H1 (cell line): Measurements from ENCODE around the gene UPF1. TPM values are rescaled to one million over a fixed set of nuclear protein-coding genes. Genes with fewer than 3 reads are reported as not detected.

Source experiments
- CTCF ChIA-PET: fragments of 300-600 bp; sonication (Branson Sonifier 250); formaldehyde crosslinking; loops from one replicate; lab custom pipeline; 2021; ENCODE audit not compliant: partially characterized antibody; lab: Charles Lee
- POLR2A ChIA-PET: fragments of 300-600 bp; sonication (Branson Sonifier 250); formaldehyde crosslinking; loops from one replicate; lab custom pipeline; 2021; ENCODE audit warnings: inconsistent platforms; ENCODE audit not compliant: partially characterized antibody; lab: Charles Lee
- DNase-seq, 2 experiments: peaks; one replicate each; pipeline versions ENCODE4 v3.0.0 to v3.0.0-alpha.2; 2010 to 2022; ENCODE audit warnings: low spot score in 2 of 2, low read depth in 1 of 2, mixed read lengths in 1 of 2
- FAIRE-seq: peaks from 2 replicates; lab custom pipeline; 2011; peaks lifted over from hg19 to GRCh38; lab: Jason Lieb, UNC
- H2AFZ ChIP-seq: 2 replicates; pipeline ENCODE4 v1.8.1; 2012; ENCODE audit warnings: low read length, inconsistent platforms
- H2AK5ac ChIP-seq: 2 replicates; pipeline ENCODE4 v1.6.1; 2013; ENCODE audit warnings: low read depth, low read length
- H2BK120ac ChIP-seq: replicated peaks from 2 replicates; pipeline ENCODE3; 2013; ENCODE audit warnings: low read depth, low read length, inconsistent platforms
- H2BK12ac ChIP-seq: 2 replicates; pipeline ENCODE4 v1.6.1; 2013; ENCODE audit warnings: low read depth, low read length
- H2BK15ac ChIP-seq: 2 replicates; pipeline ENCODE4 v1.6.1; 2013; ENCODE audit warnings: low read length
- H2BK20ac ChIP-seq: 2 replicates; pipeline ENCODE4 v1.6.1; 2013; ENCODE audit warnings: low read length
- H2BK5ac ChIP-seq: 2 replicates; pipeline ENCODE4 v1.6.1; 2013; ENCODE audit warnings: low read depth, low read length
- H3K14ac ChIP-seq: 2 replicates; pipeline ENCODE4 v1.6.1; 2013; ENCODE audit warnings: inconsistent platforms; ENCODE audit not compliant: insufficient read length
- H3K18ac ChIP-seq: 2 replicates; pipeline ENCODE4 v1.6.1; 2013; ENCODE audit warnings: low read length; ENCODE audit errors: extremely low read depth
- H3K23ac ChIP-seq: 2 replicates; pipeline ENCODE4 v1.6.1; 2013; ENCODE audit warnings: inconsistent platforms; ENCODE audit not compliant: insufficient read length
- H3K23me2 ChIP-seq: 2 replicates; pipeline ENCODE4 v1.6.1; 2013; ENCODE audit warnings: low read depth, low read length
- H3K27ac ChIP-seq: 2 replicates; pipeline ENCODE4 v1.6.1; 2011; ENCODE audit warnings: low read depth, low read length, inconsistent platforms
- H3K27me3 ChIP-seq, 4 experiments: replicated peaks in 1 of 4; 1 replicate in 1 of 4; 2 replicates in 3 of 4; pipeline versions ENCODE4 v1.6.1 to v1.8.1; 2011 to 2013; ENCODE audit warnings: low read length in 3 of 4, mild to moderate bottlenecking in 3 of 4, inconsistent platforms in 2 of 4, mixed read lengths in 2 of 4, moderate library complexity in 1 of 4; ENCODE audit not compliant: control insufficient read depth in 3 of 4, insufficient read depth in 3 of 4; ENCODE audit errors: extremely low read depth in 1 of 4
- H3K36me3 ChIP-seq, 4 experiments: 2 replicates each; pipeline versions ENCODE4 v1.6.1 to v1.8.1; 2011 to 2013; ENCODE audit warnings: mild to moderate bottlenecking in 4 of 4, low read length in 3 of 4, moderate library complexity in 2 of 4, control low read depth in 1 of 4, inconsistent platforms in 1 of 4; ENCODE audit not compliant: insufficient read depth in 4 of 4, control insufficient read depth in 2 of 4
- H3K4ac ChIP-seq: replicated peaks from 2 replicates; pipeline ENCODE3; 2013; ENCODE audit warnings: low read length, low read depth, mixed read lengths, inconsistent platforms; ENCODE audit not compliant: insufficient read length
- H3K4me1 ChIP-seq, 4 experiments: replicated peaks in 1 of 4; 1 replicate in 1 of 4; 2 replicates in 3 of 4; pipeline versions ENCODE4 v1.6.1 to v1.8.1; 2011 to 2013; ENCODE audit warnings: low read length in 3 of 4, inconsistent platforms in 2 of 4, mixed read lengths in 1 of 4; ENCODE audit not compliant: insufficient read depth in 4 of 4, control insufficient read depth in 3 of 4
- H3K4me2 ChIP-seq, 2 experiments: 2 replicates each; pipeline versions ENCODE4 v1.6.1 to v1.8.1; 2011 to 2013; ENCODE audit warnings: low read depth in 2 of 2, low read length in 2 of 2, control low read depth in 1 of 2, inconsistent platforms in 1 of 2, mild to moderate bottlenecking in 1 of 2; ENCODE audit not compliant: insufficient read depth in 1 of 2
- H3K4me3 ChIP-seq, 4 experiments: fragments of 200-600, 300-600 bp in 1 of 4; sonication (generic), shearing (Covaris generic), sonication (Bioruptor Twin) in 1 of 4; 2 replicates each; pipeline versions ENCODE4 v1.5.1 to v1.8.1; 2011 to 2016; ENCODE audit warnings: low read length in 4 of 4, low read depth in 3 of 4, control low read depth in 2 of 4, inconsistent platforms in 2 of 4, mild to moderate bottlenecking in 2 of 4, mixed read lengths in 1 of 4, moderate library complexity in 1 of 4; ENCODE audit not compliant: insufficient read depth in 2 of 4; ENCODE audit errors: extremely low read depth in 1 of 4
- H3K56ac ChIP-seq: replicated peaks from 2 replicates; pipeline ENCODE3; 2013; ENCODE audit warnings: low read depth, mild to moderate bottlenecking, mixed read lengths, low read length, inconsistent platforms; ENCODE audit not compliant: insufficient read length
- H3K79me1 ChIP-seq: 2 replicates; pipeline ENCODE4 v1.6.1; 2013; ENCODE audit warnings: low read depth, low read length, control low read depth
- H3K79me2 ChIP-seq, 2 experiments: 2 replicates each; pipeline versions ENCODE4 v1.6.1 to v1.8.1; 2012 to 2013; ENCODE audit warnings: low read length in 2 of 2, mild to moderate bottlenecking in 2 of 2, inconsistent platforms in 1 of 2; ENCODE audit not compliant: insufficient read depth in 2 of 2, control insufficient read depth in 1 of 2
- H3K9ac ChIP-seq, 4 experiments: replicated peaks in 1 of 4; 1 replicate in 1 of 4; 2 replicates in 3 of 4; pipeline versions ENCODE4 v1.6.1 to v1.8.1; 2011 to 2013; ENCODE audit warnings: low read depth in 3 of 4, low read length in 3 of 4, control low read depth in 2 of 4, mild to moderate bottlenecking in 2 of 4, moderate library complexity in 2 of 4, inconsistent platforms in 1 of 4; ENCODE audit errors: extremely low read depth in 1 of 4
- H3K9me3 ChIP-seq, 2 experiments: 2 replicates each; pipeline versions ENCODE4 v1.6.1 to v1.8.1; 2012 to 2013; ENCODE audit warnings: mild to moderate bottlenecking in 2 of 2, moderate library complexity in 2 of 2, control low read depth in 1 of 2, inconsistent platforms in 1 of 2, low read depth in 1 of 2, low read length in 1 of 2, mixed read lengths in 1 of 2; ENCODE audit not compliant: insufficient read depth in 2 of 2
- H4K20me1 ChIP-seq, 2 experiments: replicated peaks in 1 of 2; 2 replicates each; pipeline versions ENCODE3 to v1.8.1; 2011 to 2013; ENCODE audit warnings: inconsistent platforms in 2 of 2, low read length in 2 of 2, mild to moderate bottlenecking in 1 of 2; ENCODE audit not compliant: insufficient read depth in 2 of 2, control insufficient read depth in 1 of 2
- H4K5ac ChIP-seq: 2 replicates; pipeline ENCODE4 v1.6.1; 2013; ENCODE audit warnings: low read length, low read depth, mixed read lengths, inconsistent platforms; ENCODE audit not compliant: insufficient read length
- H4K8ac ChIP-seq: 2 replicates; pipeline ENCODE4 v1.8.0; 2013; ENCODE audit warnings: mild to moderate bottlenecking, moderate library complexity, low read length, inconsistent platforms; ENCODE audit not compliant: insufficient read depth; ENCODE audit errors: extremely low read depth
- H4K91ac ChIP-seq: replicated peaks from 2 replicates; pipeline ENCODE3; 2013; ENCODE audit warnings: low read length, mixed read lengths, inconsistent platforms; ENCODE audit not compliant: insufficient read length
- CREB1 ChIP-seq: IDR thresholded peaks from 2 replicates; pipeline ENCODE4 v1.6.1; 2012; ENCODE audit warnings: inconsistent platforms
- JUN ChIP-seq: IDR thresholded peaks from 2 replicates; pipeline ENCODE4 v1.6.1; 2011; ENCODE audit warnings: low read depth, mild to moderate bottlenecking, improper control_type of control experiment, low read length
- MAX ChIP-seq: IDR thresholded peaks from 2 replicates; pipeline ENCODE4 v1.6.1; 2012; ENCODE audit warnings: inconsistent platforms
- SIX5 ChIP-seq: IDR thresholded peaks from 2 replicates; pipeline ENCODE4 v1.6.1; 2011; ENCODE audit warnings: mild to moderate bottlenecking, low read depth, low read length
- SP1 ChIP-seq: IDR thresholded peaks from 2 replicates; pipeline ENCODE4 v1.6.1; 2011; ENCODE audit warnings: low read depth, low read length
- WGBS, 2 experiments: shearing (Covaris generic) in 1 of 2; methylation state at CpG; one replicate each; pipeline versions ENCODE4 v1.1.6 to v1.1.7; 2013 to 2015; ENCODE audit warnings: low lambda C conversion rate in 2 of 2, mixed read lengths in 2 of 2, inconsistent platforms in 1 of 2, low coverage in 1 of 2, missing lambda C conversion rate in 1 of 2; ENCODE audit not compliant: insufficient replicate concordance in 2 of 2, insufficient coverage in 1 of 2, insufficient read length in 1 of 2; ENCODE audit errors: extremely low coverage in 1 of 2, missing lambda C conversion rate in 1 of 2; 5-methylcytosine and 5-hydroxymethylcytosine counted together
- polyA plus RNA-seq, 7 experiments: library from polyadenylated mRNA; depleted of rRNA in 3 of 7; stranded (reverse) in 5 of 7; unstranded in 2 of 7; fragments of >200 nt in 5 of 7; fragments of 200-250 nt in 2 of 7; gene quantifications; 1 replicate in 5 of 7; 2 replicates in 1 of 7; 4 replicates in 1 of 7; pipeline versions ENCODE4 v1.2.1 to v1.2.3, GENCODE V29; 2011 to 2013; ENCODE audit warnings: missing spikeins in 2 of 7, mixed read lengths in 2 of 7
- total RNA-seq: library from RNA; stranded (reverse); fragmentation: NEBNext Ultra II Directional; extraction: Animal tissue kit (Norgen Biotek cat#: 25700); gene quantifications from 2 replicates; pipeline ENCODE4 v1.2.1, GENCODE V29; 2021

UPF1 gene
- total and polyA plus RNA-seq, 2 of the 8 experiments (the other 6 are each of a cell fraction or from before 2014, with no cell fraction given), result 46.4 to 62.0 TPM

DNA sequence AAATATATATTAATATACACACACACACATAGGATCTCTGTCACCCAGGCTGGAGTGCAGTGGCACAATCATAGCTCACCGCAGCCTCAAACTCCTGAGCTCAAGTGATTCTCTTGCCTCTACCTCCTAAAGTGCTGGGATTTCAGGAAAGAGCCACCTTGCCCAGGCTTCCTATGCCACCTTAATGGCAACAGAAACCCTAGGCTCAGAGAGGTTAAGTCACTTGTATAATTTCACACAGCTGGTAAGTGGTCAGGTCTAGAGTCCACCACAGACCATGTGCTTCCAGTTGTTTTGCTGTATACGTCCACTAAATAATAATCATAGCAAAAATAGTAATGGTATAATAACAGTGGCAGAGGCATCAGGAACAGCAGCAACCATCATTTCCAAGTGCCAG, 1.3 kb upstream of the UPF1 start:
- Histone ChIP-seq H3K4me3 (no peak overlapping the region), H3K18ac (no peak overlapping the region), H3K4me1 (peaks cover 3 to 15% (median 10%) of the 10 kb centered on the region in 4 experiments), H2AK5ac (no peak overlapping the region), H3K23ac (no peak overlapping the region), H3K27ac (no peak overlapping the region), H3K79me2 (peaks cover 20 to 32% of the 10 kb centered on the region in 2 experiments), H3K23me2 (peaks cover 11% of the 10 kb centered on the region), H4K20me1 (peaks cover 21 to 26% of the 10 kb centered on the region in 2 experiments), H3K27me3 (peaks cover 0 to 6% (median 0%) of the 10 kb centered on the region in 4 experiments; a peak in 2 of 7 replicates), H2BK15ac (no peak overlapping the region), H3K14ac (no peak overlapping the region), H2BK20ac (no peak overlapping the region), H2BK5ac (no peak overlapping the region), H3K9ac (no peak overlapping the region)
- FAIRE-seq, result no peak
- CTCF ChIA-PET, result interaction anchor here (0.6 to 10.4 kb wide), 7 partner anchors 10 to 418 kb away, joined by 3 to 79 read pairs (median 4); no protein-coding TSS in a partner anchor
- 91% methylated on average over 2 of the region's 2 CpGs; no CpG with 5 or more reads in 1 of the 2 experiments for WGBS, 2 experiments
- TF ChIP-seq SP1 (no peak), SIX5 (no peak), JUN (no peak), CREB1 (no peak), MAX (no peak)
- TF ChIP-seq, all 59 proteins: peak for 0
- H3K36me3 ChIP-seq, result peaks cover 0 to 7% (median 0%) of the 10 kb centered on the region in 4 experiments; a peak in 2 of 8 replicates
- no peaks in the 10 kb centered on the region for H3K9me3 ChIP-seq
- no peak overlapping the region for H2AFZ ChIP-seq
- no peak overlapping the region for H4K5ac ChIP-seq
- POLR2A ChIA-PET, result interaction anchor here (3.4 kb wide), 1 partner anchor 11 kb away, joined by 18 read pairs; no protein-coding TSS in a partner anchor
- peaks cover 11% of the 10 kb centered on the region for H3K79me1 ChIP-seq
- H3K56ac ChIP-seq, result no peak overlapping the region
- no peak overlapping the region for H4K8ac ChIP-seq
- no peak overlapping the region for H2BK120ac ChIP-seq
- H3K4me2 ChIP-seq, result no peak overlapping the region; a peak in 1 of 4 replicates
- no peak for DNase-seq
- no peak overlapping the region for H2BK12ac ChIP-seq
- H4K91ac ChIP-seq, result no peak overlapping the region
- no peak overlapping the region for H3K4ac ChIP-seq
